Measurements from ENCODE around the gene AFF3. TPM values are rescaled to one million over a fixed set of nuclear protein-coding genes. Genes with fewer than 3 reads are reported as not detected.

AFF3 gene
- total RNA-seq, 4 donors from 2014 or later, result 2.1 to 7.3 (median 3.5) TPM

DNA sequence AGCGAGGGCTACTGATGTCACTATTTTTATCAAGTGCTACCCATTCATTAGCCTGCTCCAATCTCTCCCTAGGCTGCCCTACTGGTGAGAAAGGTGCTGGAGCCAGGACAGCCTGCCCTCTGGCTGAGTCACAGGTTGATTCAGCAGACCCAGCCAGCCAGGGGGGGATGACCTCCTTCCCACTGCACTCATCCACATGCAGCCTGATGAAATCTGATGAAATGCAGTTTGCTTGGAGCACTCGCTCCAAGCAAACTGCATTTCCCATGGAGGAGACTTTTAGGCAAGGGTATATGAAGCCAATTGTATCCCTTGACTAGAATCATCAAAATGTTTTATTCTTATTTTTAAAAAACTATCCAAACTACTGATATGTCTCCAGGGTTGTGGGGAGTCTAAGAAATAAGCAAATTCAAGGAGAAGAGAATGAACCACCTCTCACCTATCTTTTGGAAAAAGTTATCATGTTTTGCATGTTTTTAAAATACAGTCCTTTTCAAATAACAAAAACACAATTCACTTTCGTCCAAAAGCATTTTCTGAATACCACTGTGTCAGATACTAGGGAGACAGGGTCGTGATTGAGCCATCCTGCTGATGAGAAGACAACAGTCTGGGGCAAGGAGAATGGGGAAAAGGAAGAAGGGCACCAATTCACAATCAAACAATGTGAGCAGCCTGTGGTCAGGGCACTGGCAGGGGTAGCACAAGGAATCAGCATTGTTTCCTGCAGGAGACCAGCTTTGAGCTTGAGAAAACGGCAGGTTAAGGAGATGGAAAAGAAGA lies 128.3 kb downstream of the AFF3 start:
- intact Hi-C loops (cut with DNase I; ENCODE audit: low total_unique reads), result no loop called here
- DNase-seq (ENCODE audit: low spot score in 2 of 2), result no peak
- H3K4me3 ChIP-seq (ENCODE audit: low read depth, poor library complexity, severe bottlenecking), result no peak overlapping the region
- TF ChIP-seq, protein P1, sequence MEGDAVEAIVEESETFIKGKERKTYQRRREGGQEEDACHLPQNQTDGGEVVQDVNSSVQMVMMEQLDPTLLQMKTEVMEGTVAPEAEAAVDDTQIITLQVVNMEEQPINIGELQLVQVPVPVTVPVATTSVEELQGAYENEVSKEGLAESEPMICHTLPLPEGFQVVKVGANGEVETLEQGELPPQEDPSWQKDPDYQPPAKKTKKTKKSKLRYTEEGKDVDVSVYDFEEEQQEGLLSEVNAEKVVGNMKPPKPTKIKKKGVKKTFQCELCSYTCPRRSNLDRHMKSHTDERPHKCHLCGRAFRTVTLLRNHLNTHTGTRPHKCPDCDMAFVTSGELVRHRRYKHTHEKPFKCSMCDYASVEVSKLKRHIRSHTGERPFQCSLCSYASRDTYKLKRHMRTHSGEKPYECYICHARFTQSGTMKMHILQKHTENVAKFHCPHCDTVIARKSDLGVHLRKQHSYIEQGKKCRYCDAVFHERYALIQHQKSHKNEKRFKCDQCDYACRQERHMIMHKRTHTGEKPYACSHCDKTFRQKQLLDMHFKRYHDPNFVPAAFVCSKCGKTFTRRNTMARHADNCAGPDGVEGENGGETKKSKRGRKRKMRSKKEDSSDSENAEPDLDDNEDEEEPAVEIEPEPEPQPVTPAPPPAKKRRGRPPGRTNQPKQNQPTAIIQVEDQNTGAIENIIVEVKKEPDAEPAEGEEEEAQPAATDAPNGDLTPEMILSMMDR (IDR thresholded peaks at IDR 0.05), result no peak
- no peak for TF ChIP-seq POLR2A (IDR thresholded peaks at IDR 0.05)
- WGBS, 2 donors, result 65 to 77% methylated on average over 5 of the region's 5 CpGs

DNA sequence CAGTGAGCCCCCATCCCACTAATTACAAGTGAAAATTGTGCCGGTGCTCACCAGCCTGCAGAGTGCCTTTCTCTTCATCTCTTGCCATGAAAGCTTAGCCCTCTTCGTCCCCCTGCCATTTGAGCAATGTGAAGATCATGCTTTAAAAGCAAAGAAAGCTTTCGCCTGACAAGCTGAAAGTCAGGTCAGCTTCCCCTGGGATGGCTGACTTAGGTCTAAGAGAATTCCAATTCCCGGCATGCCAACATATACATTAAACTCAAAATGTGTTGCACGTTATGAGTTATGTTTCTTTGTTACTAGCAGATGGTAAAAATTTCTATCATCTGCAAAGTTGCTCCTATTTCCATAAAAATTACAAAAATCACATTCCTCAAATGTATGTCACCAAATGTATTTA lies 129.8 kb downstream of the AFF3 start:
- DNase-seq (ENCODE audit: low spot score in 2 of 2), result no peak
- TF ChIP-seq, protein P1 (IDR thresholded peaks at IDR 0.05), result no peak
- TF ChIP-seq POLR2A (IDR thresholded peaks at IDR 0.05), result no peak
- no peak overlapping the region for H3K4me3 ChIP-seq (ENCODE audit: low read depth, poor library complexity, severe bottlenecking)
- WGBS, 2 donors, result 88 to 90% methylated on average over 5 of the region's 5 CpGs
- intact Hi-C loops (cut with DNase I; ENCODE audit: low total_unique reads), result no loop called here

DNA sequence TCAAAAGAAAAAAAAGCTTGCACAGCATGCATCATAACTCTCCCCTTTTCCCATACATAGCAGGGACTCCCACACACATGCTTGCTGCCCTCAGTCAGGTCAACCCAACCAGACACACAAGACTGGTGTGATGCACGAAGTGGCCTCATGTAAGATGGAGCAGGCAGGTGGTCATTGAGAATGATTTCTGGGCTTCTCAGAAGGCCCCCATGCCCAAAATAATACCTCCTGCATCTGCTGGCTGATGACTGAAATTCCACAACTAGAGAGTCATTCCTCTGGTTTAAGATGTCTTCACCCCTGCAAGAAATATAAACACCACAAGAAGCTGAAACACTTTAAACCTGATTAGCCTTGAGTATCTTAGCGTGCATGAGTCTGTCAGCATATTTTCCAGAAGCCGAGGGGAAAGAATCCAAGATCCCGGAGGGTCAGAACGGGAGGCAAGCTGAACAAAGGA lies 131.1 kb downstream of the AFF3 start:
- intact Hi-C loops (cut with DNase I; ENCODE audit: low total_unique reads), result no loop called here
- 82 to 83% methylated on average over 5 of the region's 5 CpGs for WGBS, 2 donors
- TF ChIP-seq, protein P1 (IDR thresholded peaks at IDR 0.05), result no peak
- no peak for TF ChIP-seq POLR2A (IDR thresholded peaks at IDR 0.05)
- no peak for DNase-seq (ENCODE audit: low spot score in 2 of 2)
- no peak overlapping the region for H3K4me3 ChIP-seq (ENCODE audit: low read depth, poor library complexity, severe bottlenecking)

DNA sequence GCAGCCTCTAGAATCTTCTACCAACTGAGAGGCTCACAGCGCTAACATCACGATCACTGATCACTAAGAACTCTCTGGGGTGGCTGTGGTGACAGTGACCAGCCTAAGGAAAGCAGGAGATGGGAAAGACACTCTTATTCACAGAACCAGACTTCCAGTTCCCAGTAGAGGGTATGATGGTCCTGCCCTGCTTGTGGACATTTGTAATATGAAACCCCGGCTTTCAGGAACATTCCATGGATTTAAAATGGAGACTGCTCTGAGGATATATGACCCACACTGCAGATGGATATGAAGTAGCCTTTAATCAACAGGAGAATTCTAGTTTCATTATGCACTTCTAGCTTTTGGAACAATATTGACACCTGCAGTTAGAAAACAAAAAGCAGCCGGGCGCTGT lies 131.8 kb downstream of the AFF3 start:
- no peak for DNase-seq (ENCODE audit: low spot score in 2 of 2)
- intact Hi-C loops (cut with DNase I; ENCODE audit: low total_unique reads), result no loop called here
- no peak for TF ChIP-seq POLR2A (IDR thresholded peaks at IDR 0.05)
- TF ChIP-seq, protein P1 (IDR thresholded peaks at IDR 0.05), result no peak
- 93 to 98% methylated on average over 5 of the region's 5 CpGs for WGBS, 2 donors
- H3K4me3 ChIP-seq (ENCODE audit: low read depth, poor library complexity, severe bottlenecking), result no peak overlapping the region

DNA sequence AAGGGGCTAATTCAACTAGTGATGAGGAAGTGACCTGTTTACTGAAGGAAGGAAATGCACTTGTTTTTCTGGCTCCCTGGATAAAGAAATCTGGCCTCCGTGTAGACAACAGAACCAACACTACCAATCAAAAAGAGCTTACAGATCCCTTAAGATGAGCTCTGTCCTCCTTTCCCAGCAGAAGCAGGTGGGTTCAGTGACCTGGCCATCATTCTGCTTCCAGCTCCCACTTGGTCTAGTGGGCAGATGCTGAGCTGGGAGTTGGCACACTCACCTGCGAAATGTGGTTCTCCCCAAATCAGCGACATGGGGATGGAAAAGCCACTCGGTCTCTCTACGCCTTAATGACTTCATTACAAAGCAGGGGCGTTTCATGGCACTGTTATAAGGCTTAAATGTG lies 132.6 kb downstream of the AFF3 start:
- no peak for TF ChIP-seq POLR2A (IDR thresholded peaks at IDR 0.05)
- TF ChIP-seq, protein P1 (IDR thresholded peaks at IDR 0.05), result no peak
- 83 to 90% methylated on average over 6 of the region's 6 CpGs for WGBS, 2 donors
- no peak for DNase-seq (ENCODE audit: low spot score in 2 of 2)
- intact Hi-C loops (cut with DNase I; ENCODE audit: low total_unique reads), result no loop called here
- H3K4me3 ChIP-seq (ENCODE audit: low read depth, poor library complexity, severe bottlenecking), result no peak overlapping the region

DNA sequence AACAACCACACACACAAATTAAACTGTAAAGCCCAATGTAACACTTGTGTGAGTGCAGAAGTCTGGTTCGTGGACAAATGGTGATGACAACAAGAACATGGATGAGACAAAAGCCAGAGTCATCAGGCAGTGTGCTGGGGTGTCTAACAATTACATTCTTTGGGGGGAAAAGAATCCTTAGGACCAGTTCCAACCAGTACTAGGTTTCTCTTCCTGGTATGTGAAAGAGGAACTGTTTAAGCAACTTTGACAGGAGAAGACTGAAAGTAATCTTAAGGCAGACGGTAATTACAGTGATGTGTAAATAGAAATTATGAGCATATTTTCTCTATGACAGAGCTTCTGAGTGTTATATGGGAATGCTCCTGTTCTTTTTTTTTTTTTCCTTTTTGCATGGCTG lies 133.4 kb downstream of the AFF3 start:
- 49 to 52% methylated on average over 2 of the region's 2 CpGs for WGBS, 2 donors
- TF ChIP-seq POLR2A (IDR thresholded peaks at IDR 0.05), result no peak
- TF ChIP-seq, protein P1 (IDR thresholded peaks at IDR 0.05), result no peak
- no peak overlapping the region for H3K4me3 ChIP-seq (ENCODE audit: low read depth, poor library complexity, severe bottlenecking)
- DNase-seq (ENCODE audit: low spot score in 2 of 2), result no peak
- intact Hi-C loops (cut with DNase I; ENCODE audit: low total_unique reads), result no loop called here

Measured in lower leg skin (tissue), 4 donors.